GM10248 (cell line): ENCODE measurements around the gene GPR34.
A peak's percentile ranks its signal among the peaks of the same experiment; 100 is the strongest.
"Not testable (repeated sequence)": the region's sequence is repeated elsewhere in the genome, so short reads cannot be mapped to it uniquely, and the experiment has no call there.

ENCODE experiments used
- CTCF ChIA-PET: fragments of 300-600 bp; sonication (Branson Sonifier 250); formaldehyde crosslinking; extraction: SDS; loops from one replicate; lab custom pipeline; 2021; ENCODE audit warnings: antibody characterized with exemption; lab: Yijun Ruan, JAX
- POLR2A ChIA-PET: fragments of 350-650 bp; sonication (Branson Sonifier 250); formaldehyde crosslinking; extraction: SDS; loops from one replicate; lab custom pipeline; 2020; ENCODE audit warnings: antibody characterized with exemption; lab: Yijun Ruan, JAX
- DNase-seq: peaks from one replicate; pipeline ENCODE4 v3.0.0; 2012; ENCODE audit errors: extremely low spot score
- CTCF ChIP-seq: IDR thresholded peaks from 2 replicates; pipeline ENCODE4 v1.5.1; 2012; ENCODE audit warnings: mild to moderate bottlenecking, low read depth; ENCODE audit errors: extremely low read depth, missing control alignments, control extremely low read depth

Gene GPR34

GRCh38 chrX:41688835-41689234, at the start of gene GPR34:
Gene GPR34, plus strand, starts transcription at chrX:41688973. Its CDS starts 6,661 bp downstream, at chrX:41695634.
- CTCF ChIA-PET = no interaction called here
- no peak for TF ChIP-seq CTCF
- POLR2A ChIA-PET = no interaction called here
- no peak for DNase-seq

- POLR2A ChIA-PET, DNase-seq, CTCF ChIA-PET: not testable (repeated sequence)
Observed at GRCh38 chrX:41646201-41646600, 42.6 kb upstream of the GPR34 start.

- no peak for TF ChIP-seq CTCF
- ChIA-PET POLR2A (no interaction called here), CTCF (no interaction called here)
- no peak for DNase-seq
Observed at GRCh38 chrX:41653125-41653524, 35.6 kb upstream of the GPR34 start.

GRCh38 chrX:41655101-41655500, 33.7 kb upstream of the GPR34 start:
- ChIA-PET POLR2A (no interaction called here), CTCF (no interaction called here)
- no peak for DNase-seq
- TF ChIP-seq CTCF = no peak

GRCh38 chrX:41655631-41656030, 33.1 kb upstream of the GPR34 start:
- ChIA-PET POLR2A (no interaction called here), CTCF (no interaction called here)
- no peak for DNase-seq
- TF ChIP-seq CTCF = no peak

- DNase-seq = no peak
- CTCF ChIA-PET = no interaction called here
- no peak for TF ChIP-seq CTCF
- POLR2A ChIA-PET = no interaction called here
Observed at GRCh38 chrX:41661366-41662095, 27.2 kb upstream of the GPR34 start.

- no peak for TF ChIP-seq CTCF
- POLR2A ChIA-PET = no interaction called here
- CTCF ChIA-PET = no interaction called here
- peak; percentile 37 for DNase-seq
Observed at GRCh38 chrX:41664375-41664901, 24.3 kb upstream of the GPR34 start.
